ENCODE results near the gene SLC6A6.

- TF ChIP-seq, protein P1, sequence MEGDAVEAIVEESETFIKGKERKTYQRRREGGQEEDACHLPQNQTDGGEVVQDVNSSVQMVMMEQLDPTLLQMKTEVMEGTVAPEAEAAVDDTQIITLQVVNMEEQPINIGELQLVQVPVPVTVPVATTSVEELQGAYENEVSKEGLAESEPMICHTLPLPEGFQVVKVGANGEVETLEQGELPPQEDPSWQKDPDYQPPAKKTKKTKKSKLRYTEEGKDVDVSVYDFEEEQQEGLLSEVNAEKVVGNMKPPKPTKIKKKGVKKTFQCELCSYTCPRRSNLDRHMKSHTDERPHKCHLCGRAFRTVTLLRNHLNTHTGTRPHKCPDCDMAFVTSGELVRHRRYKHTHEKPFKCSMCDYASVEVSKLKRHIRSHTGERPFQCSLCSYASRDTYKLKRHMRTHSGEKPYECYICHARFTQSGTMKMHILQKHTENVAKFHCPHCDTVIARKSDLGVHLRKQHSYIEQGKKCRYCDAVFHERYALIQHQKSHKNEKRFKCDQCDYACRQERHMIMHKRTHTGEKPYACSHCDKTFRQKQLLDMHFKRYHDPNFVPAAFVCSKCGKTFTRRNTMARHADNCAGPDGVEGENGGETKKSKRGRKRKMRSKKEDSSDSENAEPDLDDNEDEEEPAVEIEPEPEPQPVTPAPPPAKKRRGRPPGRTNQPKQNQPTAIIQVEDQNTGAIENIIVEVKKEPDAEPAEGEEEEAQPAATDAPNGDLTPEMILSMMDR (IDR thresholded peaks at IDR 0.05; ENCODE audit: insufficient read depth, low read length, poor library complexity, severe bottlenecking): no peak
- no peak for TF ChIP-seq EZH2phosphoT487 (conservative IDR thresholded peaks at IDR 0.05; ENCODE audit: low read length)
These were observed 101.3 kb downstream of the SLC6A6 start for GRCh38 chr3:14503706-14504065.

Data from SU-DHL-6 (cell line).